Activated CD4-positive, alpha-beta T cell treated with anti-CD3 and anti-CD28 coated beads for 36 hours (primary cell): ENCODE data around the gene ARSI. TPM values are rescaled to one million over a fixed set of nuclear protein-coding genes. Genes with fewer than 3 reads are reported as not detected.

Experiments
- ATAC-seq: fragments of 200-7000 bp; cut with Tn5 transposase; one replicate; pipeline ENCODE4 v1.10.0; 2021; ENCODE audit warnings: mild to moderate bottlenecking, moderate library complexity
- CTCF ChIA-PET: fragments of 350-600 bp; sonication (Branson Sonifier 250); formaldehyde crosslinking; loops from one replicate; lab custom pipeline; 2021; ENCODE audit warnings: antibody characterized with exemption; lab: Charles Lee
- POLR2A ChIA-PET: fragments of 350-600 bp; sonication (Branson Sonifier 250); formaldehyde crosslinking; loops from one replicate; lab custom pipeline; 2021; ENCODE audit warnings: antibody characterized with exemption, inconsistent platforms; lab: Charles Lee
- DNase-seq: peaks from one replicate; pipeline ENCODE4 v3.0.0-alpha.2; 2020
- H3K27ac Mint-ChIP-seq: one replicate; pipeline ENCODE4 v1.8.0; 2021; ENCODE audit warnings: mixed read lengths
- H3K27me3 Mint-ChIP-seq: one replicate; pipeline ENCODE4 v1.8.0; 2021; ENCODE audit warnings: mixed read lengths
- H3K36me3 Mint-ChIP-seq: one replicate; pipeline ENCODE4 v1.8.0; 2021; ENCODE audit warnings: low read depth, mixed read lengths
- H3K4me1 Mint-ChIP-seq: one replicate; pipeline ENCODE4 v1.8.0; 2021; ENCODE audit warnings: mixed read lengths
- H3K4me3 Mint-ChIP-seq: one replicate; pipeline ENCODE4 v1.8.0; 2021; ENCODE audit warnings: mild to moderate bottlenecking, moderate library complexity, mixed read lengths
- H3K9me3 Mint-ChIP-seq: one replicate; pipeline ENCODE4 v1.8.0; 2021; ENCODE audit warnings: low read depth, mixed read lengths
- intact Hi-C, 2 experiments: fragments of 100-400 bp; cut with DNase I in 1 of 2; cut with micrococcal nuclease in 1 of 2; formaldehyde crosslinking; loops; one replicate each; pipeline versions ENCODE4 v1.14.2 to v1.15.1; 2022 to 2024; cut with DNase I, micrococcal nuclease
- total RNA-seq, 2 experiments: library from RNA; stranded (reverse); gene quantifications; one replicate each; pipeline ENCODE4 v1.2.3, GENCODE V29; 2021

ARSI gene
- total RNA-seq, 2 experiments from 2014 or later = not detected

GRCh38 chr5:150326707-150327106, 24.0 kb upstream of the ARSI start:
- ATAC-seq = no peak
- Mint-ChIP-seq H3K36me3 (no peaks in the 10 kb centered on the region), H3K27me3 (peaks cover 3% of the 10 kb centered on the region), H3K4me3 (no peak overlapping the region), H3K27ac (no peak overlapping the region), H3K4me1 (peaks cover 6% of the 10 kb centered on the region), H3K9me3 (no peaks in the 10 kb centered on the region)
- ChIA-PET POLR2A (no interaction called here), CTCF (interaction anchor here (0.6 to 0.7 kb wide), 2 partner anchors 109 to 144 kb away, joined by 3 read pairs; no protein-coding TSS in a partner anchor)
- intact Hi-C loops = no loop called here
- no peak for DNase-seq

GRCh38 chr5:150325426-150325825, 22.7 kb upstream of the ARSI start:
- Mint-ChIP-seq H3K9me3 (no peaks in the 10 kb centered on the region), H3K36me3 (no peaks in the 10 kb centered on the region), H3K27ac (no peak overlapping the region), H3K4me3 (no peak overlapping the region), H3K4me1 (peaks cover 6% of the 10 kb centered on the region), H3K27me3 (peaks cover 3% of the 10 kb centered on the region)
- CTCF ChIA-PET = interaction anchor here (1.1 kb wide), 1 partner anchor 10 kb away, joined by 3 read pairs; no protein-coding TSS in a partner anchor
- POLR2A ChIA-PET = interaction anchor here (0.5 kb wide), 1 partner anchor 993 kb away, joined by 3 read pairs; no protein-coding TSS in a partner anchor
- DNase-seq (no peak), ATAC-seq (no peak)
- intact Hi-C loops = no loop called here

GRCh38 chr5:150323819-150324218, 21.1 kb upstream of the ARSI start:
- DNase-seq (no peak), ATAC-seq (no peak)
- Mint-ChIP-seq H3K4me3 (no peak overlapping the region), H3K4me1 (peaks cover 6% of the 10 kb centered on the region), H3K36me3 (no peaks in the 10 kb centered on the region), H3K27ac (no peak overlapping the region), H3K27me3 (no peaks in the 10 kb centered on the region), H3K9me3 (no peaks in the 10 kb centered on the region)
- POLR2A ChIA-PET = no interaction called here
- intact Hi-C loops = no loop called here
- CTCF ChIA-PET = interaction anchor here (0.7 kb wide), 1 partner anchor 12 kb away, joined by 3 read pairs; no protein-coding TSS in a partner anchor

GRCh38 chr5:150323092-150323491, 20.4 kb upstream of the ARSI start:
- Mint-ChIP-seq H3K36me3 (no peaks in the 10 kb centered on the region), H3K27ac (no peak overlapping the region), H3K4me1 (peaks cover 6% of the 10 kb centered on the region), H3K9me3 (no peaks in the 10 kb centered on the region), H3K4me3 (no peak overlapping the region), H3K27me3 (peaks cover 3% of the 10 kb centered on the region)
- CTCF ChIA-PET = interaction anchor here (0.7 kb wide), 1 partner anchor 11 kb away, joined by 3 read pairs; no protein-coding TSS in a partner anchor
- POLR2A ChIA-PET = no interaction called here
- intact Hi-C loops = no loop called here
- ATAC-seq (no peak), DNase-seq (no peak)

- H3K4me1 Mint-ChIP-seq = peaks cover 6% of the 10 kb centered on the region
Observed at GRCh38 chr5:150322202-150322601, 19.5 kb upstream of the ARSI start.

GRCh38 chr5:150321784-150322183, 19.1 kb upstream of the ARSI start:
- no peak for DNase-seq
- H3K27ac Mint-ChIP-seq = no peak overlapping the region
- peaks cover 3% of the 10 kb centered on the region for H3K27me3 Mint-ChIP-seq
- no peaks in the 10 kb centered on the region for H3K9me3 Mint-ChIP-seq
- CTCF ChIA-PET = interaction anchor here (0.6 kb wide), 2 partner anchors 27 to 62 kb away, joined by 3 read pairs; no protein-coding TSS in a partner anchor
- H3K36me3 Mint-ChIP-seq = no peaks in the 10 kb centered on the region
- POLR2A ChIA-PET = no interaction called here
- no peak overlapping the region for H3K4me3 Mint-ChIP-seq
- intact Hi-C loops = no loop called here
- ATAC-seq = no peak
- H3K4me1 Mint-ChIP-seq = peaks cover 6% of the 10 kb centered on the region

More at GRCh38 chr5:150322202-150322601, 19.5 kb upstream of the ARSI start:
- Mint-ChIP-seq H3K4me3 (no peak overlapping the region), H3K9me3 (no peaks in the 10 kb centered on the region), H3K27ac (no peak overlapping the region), H3K27me3 (peaks cover 3% of the 10 kb centered on the region), H3K36me3 (no peaks in the 10 kb centered on the region)
- DNase-seq (no peak), ATAC-seq (peak; percentile 68)
- ChIA-PET CTCF (interaction anchor here (0.6 kb wide), 1 partner anchor 26 kb away, joined by 3 read pairs; no protein-coding TSS in a partner anchor), POLR2A (no interaction called here)
- intact Hi-C loops = no loop called here

GRCh38 chr5:150321211-150321610, 18.5 kb upstream of the ARSI start:
- ATAC-seq (no peak), DNase-seq (no peak)
- Mint-ChIP-seq H3K27me3 (peaks cover 3% of the 10 kb centered on the region), H3K9me3 (no peaks in the 10 kb centered on the region), H3K27ac (no peak overlapping the region), H3K36me3 (no peaks in the 10 kb centered on the region), H3K4me3 (no peak overlapping the region), H3K4me1 (peaks cover 6% of the 10 kb centered on the region)
- intact Hi-C loops = no loop called here
- ChIA-PET POLR2A (interaction anchor here (0.7 kb wide), 1 partner anchor 46 kb away, joined by 3 read pairs; no protein-coding TSS in a partner anchor), CTCF (interaction anchor here (0.6 to 1.2 kb wide), 3 partner anchors 13 to 61 kb away, joined by 3 to 5 read pairs (median 3); no protein-coding TSS in a partner anchor)

GRCh38 chr5:150320044-150320613, 17.4 kb upstream of the ARSI start:
- Mint-ChIP-seq H3K36me3 (no peaks in the 10 kb centered on the region), H3K27me3 (peaks cover 3% of the 10 kb centered on the region), H3K9me3 (no peaks in the 10 kb centered on the region), H3K27ac (no peak overlapping the region), H3K4me1 (peaks cover 6% of the 10 kb centered on the region), H3K4me3 (no peak overlapping the region)
- CTCF ChIA-PET = interaction anchor here (0.6 to 1.2 kb wide), 4 partner anchors 16 to 481 kb away, joined by 3 to 5 read pairs (median 4); no protein-coding TSS in a partner anchor
- no peak for ATAC-seq
- POLR2A ChIA-PET = interaction anchor here (0.7 kb wide), 2 partner anchors 47 to 130 kb away, joined by 3 to 4 read pairs; no protein-coding TSS in a partner anchor
- intact Hi-C loops = no loop called here
- DNase-seq = no peak

- POLR2A ChIA-PET = interaction anchor here (0.7 kb wide), 1 partner anchor 131 kb away, joined by 4 read pairs; no protein-coding TSS in a partner anchor
- H3K27me3 Mint-ChIP-seq = peaks cover 3% of the 10 kb centered on the region
Observed at GRCh38 chr5:150319484-150319790, 16.7 kb upstream of the ARSI start.

GRCh38 chr5:150318613-150319483, 16.1 kb upstream of the ARSI start:
- Mint-ChIP-seq H3K4me3 (no peak overlapping the region), H3K4me1 (peaks cover 6% of the 10 kb centered on the region), H3K36me3 (no peaks in the 10 kb centered on the region), H3K9me3 (no peaks in the 10 kb centered on the region), H3K27ac (no peak overlapping the region), H3K27me3 (peaks cover 3% of the 10 kb centered on the region)
- no peak for DNase-seq
- POLR2A ChIA-PET = interaction anchor here (0.7 kb wide), 1 partner anchor 131 kb away, joined by 4 read pairs; no protein-coding TSS in a partner anchor
- no peak for ATAC-seq
- intact Hi-C loops = no loop called here
- CTCF ChIA-PET = interaction anchor here (0.5 to 0.9 kb wide), 3 partner anchors 18 to 375 kb away, joined by 3 read pairs; no protein-coding TSS in a partner anchor

More at GRCh38 chr5:150319484-150319790, 16.7 kb upstream of the ARSI start:
- ATAC-seq (no peak), DNase-seq (no peak)
- Mint-ChIP-seq H3K4me1 (peaks cover 6% of the 10 kb centered on the region), H3K9me3 (no peaks in the 10 kb centered on the region), H3K27ac (no peak overlapping the region), H3K36me3 (no peaks in the 10 kb centered on the region), H3K4me3 (no peak overlapping the region)
- intact Hi-C loops = no loop called here
- CTCF ChIA-PET = interaction anchor here (0.5 to 0.9 kb wide), 3 partner anchors 17 to 97 kb away, joined by 3 to 4 read pairs (median 3); no protein-coding TSS in a partner anchor
